GM23338 (cell line): Measurements from ENCODE around the gene BCAS3. TPM values are rescaled to one million over a fixed set of nuclear protein-coding genes. Genes with fewer than 3 reads are reported as not detected.

Experiments used
- ATAC-seq: fragments of 200-7000 bp; cut with Tn5 transposase; 3 replicates; pipeline ENCODE4 v1.9.1; 2020
- DNase-seq: peaks from one replicate; pipeline ENCODE4 v3.0.0-alpha.2; 2015; ENCODE audit warnings: low spot score
- H2AFZ ChIP-seq: fragments of 200-600 bp; sonication (generic); 2 replicates; pipeline ENCODE4 v1.8.0; 2016; ENCODE audit warnings: antibody characterized with exemption, mild to moderate bottlenecking, moderate library complexity
- H3F3A ChIP-seq: fragments of 200-600 bp; sonication (generic); replicated peaks from 2 replicates; pipeline ENCODE4 v1.8.0; 2017; ENCODE audit warnings: antibody characterized with exemption, mixed run types, low read depth
- H3K27ac ChIP-seq: fragments of 200-600 bp; sonication (generic); 2 replicates; pipeline ENCODE4 v1.6.1; 2016; ENCODE audit warnings: low read depth
- H3K27me3 ChIP-seq: fragments of 200-600 bp; sonication (generic); 2 replicates; pipeline ENCODE4 v1.8.0; 2016; ENCODE audit warnings: mild to moderate bottlenecking, mixed run types, moderate library complexity; ENCODE audit not compliant: insufficient read depth
- H3K36me3 ChIP-seq: fragments of 200-600 bp; sonication (generic); 2 replicates; pipeline ENCODE4 v1.8.0; 2016; ENCODE audit warnings: mild to moderate bottlenecking; ENCODE audit not compliant: insufficient read depth
- H3K4me1 ChIP-seq: fragments of 200-600 bp; sonication (generic); 2 replicates; pipeline ENCODE4 v1.8.0; 2016; ENCODE audit warnings: mild to moderate bottlenecking, moderate library complexity; ENCODE audit not compliant: insufficient read depth
- H3K4me2 ChIP-seq: fragments of 200-600 bp; sonication (generic); 2 replicates; pipeline ENCODE4 v1.7.1; 2017; ENCODE audit warnings: mixed run types
- H3K4me3 ChIP-seq: fragments of 200-600 bp; sonication (generic); 2 replicates; pipeline ENCODE4 v1.6.1; 2016; ENCODE audit warnings: mixed run types
- H3K79me2 ChIP-seq: fragments of 200-600 bp; sonication (generic); replicated peaks from 2 replicates; pipeline ENCODE4 v1.8.0; 2017; ENCODE audit warnings: mild to moderate bottlenecking; ENCODE audit not compliant: insufficient read depth
- H3K9me2 ChIP-seq: fragments of 200-600 bp; sonication (generic); 2 replicates; pipeline ENCODE4 v1.8.0; 2017; ENCODE audit not compliant: insufficient read depth
- H4K20me1 ChIP-seq: fragments of 200-600 bp; sonication (generic); replicated peaks from 2 replicates; pipeline ENCODE4 v1.8.0; 2017; ENCODE audit warnings: mild to moderate bottlenecking; ENCODE audit not compliant: insufficient read depth
- H3K27ac Mint-ChIP-seq: 2 replicates; pipeline ENCODE4 v1.8.0; 2020; ENCODE audit warnings: inconsistent platforms, mild to moderate bottlenecking, moderate library complexity, mixed read lengths
- H3K27me3 Mint-ChIP-seq: 3 replicates; pipeline ENCODE4 v1.8.0; 2022; ENCODE audit warnings: low read depth, mild to moderate bottlenecking, moderate library complexity, mixed read lengths, inconsistent platforms; ENCODE audit not compliant: insufficient read depth, poor library complexity
- H3K36me3 Mint-ChIP-seq: 3 replicates; pipeline ENCODE4 v1.8.0; 2021; ENCODE audit warnings: low read depth, mild to moderate bottlenecking, inconsistent platforms, moderate library complexity, mixed read lengths
- H3K4me1 Mint-ChIP-seq: 3 replicates; pipeline ENCODE4 v1.8.0; 2020; ENCODE audit warnings: mild to moderate bottlenecking, inconsistent platforms, mixed read lengths
- H3K4me3 Mint-ChIP-seq: 3 replicates; pipeline ENCODE4 v1.8.0; 2021; ENCODE audit warnings: moderate library complexity, mild to moderate bottlenecking, inconsistent platforms, mixed read lengths
- H3K9me3 Mint-ChIP-seq: 3 replicates; pipeline ENCODE4 v1.8.0; 2020; ENCODE audit warnings: moderate library complexity, mild to moderate bottlenecking, inconsistent platforms, mixed read lengths
- CREB1 ChIP-seq: fragments of 250-450 bp; sonication (Bioruptor Pico); IDR thresholded peaks from 2 replicates; pipeline ENCODE4 v1.5.0; 2020; ENCODE audit warnings: low read depth, mild to moderate bottlenecking, moderate library complexity
- CTCF ChIP-seq, 2 experiments: fragments of 200-600 bp in 1 of 2; sonication (generic) in 1 of 2; conservative IDR thresholded peaks; 2 replicates each; pipeline versions ENCODE4 v1.5.1 to v1.6.1; 2016 to 2017; ENCODE audit warnings: antibody characterized with exemption in 2 of 2, low read depth in 2 of 2, mild to moderate bottlenecking in 2 of 2, moderate library complexity in 1 of 2
- EZH2 ChIP-seq: fragments of 200-600 bp; sonication (generic); IDR thresholded peaks from one replicate; pipeline ENCODE4 v1.8.0; 2017; ENCODE audit warnings: antibody characterized with exemption, mild to moderate bottlenecking, low read depth; ENCODE audit not compliant: unreplicated experiment
- STAT1 ChIP-seq: IDR thresholded peaks from one replicate; pipeline ENCODE4 v1.6.1; 2016; ENCODE audit warnings: antibody characterized with exemption; ENCODE audit not compliant: unreplicated experiment
- ZNF462 ChIP-seq: fragments of 250-450 bp; sonication (Bioruptor Pico); IDR thresholded peaks from 2 replicates; pipeline ENCODE4 v1.5.0; 2020; ENCODE audit warnings: mild to moderate bottlenecking, moderate library complexity
- polyA plus RNA-seq: library from polyadenylated mRNA; unstranded; fragments of >200 nt; fragmentation: Nextera tagmentation; extraction: Ambion mirVana; gene quantifications from 2 replicates; pipeline ENCODE4 v1.2.1, GENCODE V29; 2016
- total RNA-seq: library from RNA; depleted of rRNA; stranded (reverse); fragments of >200 nt; shearing (Covaris generic); gene quantifications from 2 replicates; pipeline ENCODE4 v1.2.3, GENCODE V29; 2014

BCAS3 gene
- total and polyA plus RNA-seq, 2 experiments from 2014 or later, result 8.2 to 28.0 TPM

- no peak for TF ChIP-seq ZNF462 (CRISPR knock-in tag)
Observed at GRCh38 chr17:61400066-61400716, 722.5 kb downstream of the BCAS3 start (continued).

- Histone ChIP-seq H3K79me2 (no peaks in the 10 kb centered on the region), H3K27ac (no peak overlapping the region)
- peaks cover 89% of the 10 kb centered on the region for H3K27me3 Mint-ChIP-seq
- TF ChIP-seq ZNF462 (CRISPR knock-in tag) (no peak), CTCF (conservative IDR thresholded peaks at IDR 0.05; ENCODE audit: low read depth in 2 of 2) (no peak), EZH2 (peak; percentile 97), STAT1 (no peak), CREB1 (CRISPR knock-in tag) (no peak)
Observed at GRCh38 chr17:61400717-61401388, 723.2 kb downstream of the BCAS3 start.

More at GRCh38 chr17:61400717-61401388, 723.2 kb downstream of the BCAS3 start:
- no peak overlapping the region for H3K27ac Mint-ChIP-seq
- H3K9me2 ChIP-seq, result no peaks in the 10 kb centered on the region
- H3K36me3 ChIP-seq, result no peaks in the 10 kb centered on the region
- H3K9me3 Mint-ChIP-seq, result peaks cover 8% of the 10 kb centered on the region; the same call in 2 of the 3 replicates
- ATAC-seq, result no peak
- peak overlapping the region; percentile 42; the same call in 2 of the 3 replicates for H3K4me3 Mint-ChIP-seq
- H4K20me1 ChIP-seq, result peaks cover 18% of the 10 kb centered on the region
- peaks cover 10% of the 10 kb centered on the region; the same call in 1 of the 2 replicates for H3F3A ChIP-seq
- H3K4me3 ChIP-seq, result 0 out of 2 replicates have a peak overlapping the region, but pooled peaks have one; percentile 23
- peaks cover 3% of the 10 kb centered on the region; the same call in 1 of the 3 replicates for H3K36me3 Mint-ChIP-seq
- peaks cover 100% of the 10 kb centered on the region for H3K27me3 ChIP-seq
- peak overlapping the region; percentile 32; the same call in 1 of the 2 replicates for H3K4me2 ChIP-seq
- H3K4me1 ChIP-seq, result peaks cover 21% of the 10 kb centered on the region; the same call in 1 of the 2 replicates
- no peak overlapping the region for H2AFZ ChIP-seq
- no peak for DNase-seq
- H3K4me1 Mint-ChIP-seq, result peaks cover 32% of the 10 kb centered on the region
